Upper lobe of left lung (tissue), 6 donors: Measurements from ENCODE around the gene FOXP1. TPM values are rescaled to one million over a fixed set of nuclear protein-coding genes. Genes with fewer than 3 reads are reported as not detected.

Experiments
- ATAC-seq, 2 donors: fragments of 200-7000 bp; cut with Tn5 transposase; one replicate each; pipeline ENCODE4 v1.9.1; 2022; ENCODE audit warnings: mild to moderate bottlenecking in 2 of 2, moderate library complexity in 2 of 2; ENCODE audit not compliant: low FRiP score in 2 of 2
- DNase-seq, 2 donors: peaks; one replicate each; pipeline ENCODE4 v3.0.0-alpha.2; 2019 to 2020
- H3K27ac ChIP-seq, 4 donors: fragments of 200-600 bp; sonication (generic); one replicate each; pipeline ENCODE4 v1.5.1; 2016 to 2019
- H3K27me3 ChIP-seq, 4 donors: fragments of 200-600 bp; sonication (generic); one replicate each; pipeline ENCODE4 v1.5.1; 2017 to 2019
- H3K36me3 ChIP-seq, 4 donors: fragments of 200-600 bp; sonication (generic); one replicate each; pipeline ENCODE4 v1.5.1; 2016 to 2019
- H3K4me1 ChIP-seq, 4 donors: fragments of 200-600 bp; sonication (generic); one replicate each; pipeline ENCODE4 v1.5.1; 2018 to 2019
- H3K4me3 ChIP-seq, 4 donors: fragments of 200-600 bp; sonication (generic); one replicate each; pipeline ENCODE4 v1.5.1; 2017 to 2019; ENCODE audit warnings: mild to moderate bottlenecking in 2 of 4, moderate library complexity in 1 of 4
- H3K9me3 ChIP-seq, 4 donors: fragments of 200-600 bp; sonication (generic); one replicate each; pipeline ENCODE4 v1.5.1; 2018 to 2019
- EP300 ChIP-seq, 4 donors: sonication (generic); formaldehyde crosslinking; IDR thresholded peaks; one replicate each; pipeline ENCODE4 v1.5.1; 2017; ENCODE audit warnings: antibody characterized with exemption in 4 of 4, control low read depth in 2 of 4
- POLR2A ChIP-seq, 4 donors: fragments of 450-650 bp; IDR thresholded peaks; one replicate each; pipeline ENCODE4 v1.5.1; 2016 to 2017; ENCODE audit warnings: antibody characterized with exemption in 4 of 4, mild to moderate bottlenecking in 2 of 4
- POLR2AphosphoS5 ChIP-seq, 2 donors: sonication (generic); formaldehyde crosslinking; IDR thresholded peaks; one replicate each; pipeline ENCODE4 v1.5.1; 2017; ENCODE audit warnings: antibody characterized with exemption in 2 of 2
- WGBS, 2 donors: methylation state at CpG; one replicate each; pipeline ENCODE4 v1.1.5; 2017 to 2018; 5-methylcytosine and 5-hydroxymethylcytosine counted together
- total RNA-seq, 6 donors: library from RNA; depleted of rRNA in 4 of 6; stranded (reverse); fragments of >200 nt in 4 of 6; gene quantifications; one replicate each; pipeline versions ENCODE4 v1.1.0 to v1.2.1, GENCODE V29; 2016 to 2021
- TF ChIP-seq, protein P1 (sequence below), 6 experiments: fragments of 450-650 bp in 4 of 6; fragments of 200-600 bp in 2 of 6; sonication (generic) in 2 of 6; IDR thresholded peaks; one replicate each; pipeline ENCODE4 v1.5.1; 2016 to 2019; ENCODE audit warnings: antibody characterized with exemption in 6 of 6
- donor health status: DM: no; HTN: no; CAD: no; lungs with moderate emphysema.
- donor health status: DM: no; HTN: yes; CAD: no; lungs with severe emphysema.

The FOXP1 gene
- total RNA-seq, 6 donors from 2014 or later, result 103 to 248 (median 134) TPM

DNA sequence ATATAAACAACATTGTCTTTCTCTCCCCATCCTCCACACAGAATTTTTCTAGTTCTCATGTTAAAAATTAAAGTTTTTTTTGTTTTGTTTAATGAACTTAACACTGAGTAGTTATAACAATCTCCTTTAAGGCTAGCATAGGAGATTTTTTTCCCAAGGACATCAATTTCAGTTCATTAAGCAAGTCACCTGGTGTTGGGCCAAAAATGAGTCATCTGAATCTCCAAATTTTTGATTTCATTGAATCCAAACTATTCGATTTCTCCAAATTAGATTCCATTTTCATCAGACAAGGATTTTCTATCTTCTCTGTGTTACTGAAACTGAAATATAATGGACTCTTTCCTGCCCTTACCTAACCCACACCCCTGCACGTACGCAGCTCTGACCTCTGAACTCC is 639.6 kb downstream of the FOXP1 start:
- WGBS, 2 donors, result 86 to 88% methylated on average over 3 of the region's 3 CpGs
- no peak for DNase-seq
- no peaks in the 10 kb centered on the region for H3K36me3 ChIP-seq
- no peak for TF ChIP-seq EP300 (IDR thresholded peaks at IDR 0.05)
- no peak for TF ChIP-seq POLR2A (IDR thresholded peaks at IDR 0.05)
- TF ChIP-seq, protein P1, sequence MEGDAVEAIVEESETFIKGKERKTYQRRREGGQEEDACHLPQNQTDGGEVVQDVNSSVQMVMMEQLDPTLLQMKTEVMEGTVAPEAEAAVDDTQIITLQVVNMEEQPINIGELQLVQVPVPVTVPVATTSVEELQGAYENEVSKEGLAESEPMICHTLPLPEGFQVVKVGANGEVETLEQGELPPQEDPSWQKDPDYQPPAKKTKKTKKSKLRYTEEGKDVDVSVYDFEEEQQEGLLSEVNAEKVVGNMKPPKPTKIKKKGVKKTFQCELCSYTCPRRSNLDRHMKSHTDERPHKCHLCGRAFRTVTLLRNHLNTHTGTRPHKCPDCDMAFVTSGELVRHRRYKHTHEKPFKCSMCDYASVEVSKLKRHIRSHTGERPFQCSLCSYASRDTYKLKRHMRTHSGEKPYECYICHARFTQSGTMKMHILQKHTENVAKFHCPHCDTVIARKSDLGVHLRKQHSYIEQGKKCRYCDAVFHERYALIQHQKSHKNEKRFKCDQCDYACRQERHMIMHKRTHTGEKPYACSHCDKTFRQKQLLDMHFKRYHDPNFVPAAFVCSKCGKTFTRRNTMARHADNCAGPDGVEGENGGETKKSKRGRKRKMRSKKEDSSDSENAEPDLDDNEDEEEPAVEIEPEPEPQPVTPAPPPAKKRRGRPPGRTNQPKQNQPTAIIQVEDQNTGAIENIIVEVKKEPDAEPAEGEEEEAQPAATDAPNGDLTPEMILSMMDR (IDR thresholded peaks at IDR 0.05), result no peak
- no peak for TF ChIP-seq POLR2AphosphoS5 (IDR thresholded peaks at IDR 0.05)
- H3K4me1 ChIP-seq, result no peaks in the 10 kb centered on the region
- no peaks in the 10 kb centered on the region for H3K9me3 ChIP-seq
- no peak overlapping the region for H3K27ac ChIP-seq
- no peaks in the 10 kb centered on the region for H3K27me3 ChIP-seq
- no peak overlapping the region for H3K4me3 ChIP-seq
- ATAC-seq, result no peak

- H3K27ac ChIP-seq, result no peak overlapping the region
- H3K4me1 ChIP-seq, result no peaks in the 10 kb centered on the region
- ATAC-seq, result no peak
- H3K4me3 ChIP-seq, result no peak overlapping the region
- H3K27me3 ChIP-seq, result no peaks in the 10 kb centered on the region
- TF ChIP-seq, protein P1 (IDR thresholded peaks at IDR 0.05), result no peak
- TF ChIP-seq POLR2A (IDR thresholded peaks at IDR 0.05) (no peak), POLR2AphosphoS5 (IDR thresholded peaks at IDR 0.05) (no peak), EP300 (IDR thresholded peaks at IDR 0.05) (no peak)
- DNase-seq, result no peak
- no peaks in the 10 kb centered on the region for H3K36me3 ChIP-seq
- no peaks in the 10 kb centered on the region for H3K9me3 ChIP-seq
- WGBS, 2 donors, result 83 to 87% methylated on average over 7 of the region's 7 CpGs
These were observed 650.3 kb downstream of the FOXP1 start for GRCh38 chr3:70933105-70933810.

DNA sequence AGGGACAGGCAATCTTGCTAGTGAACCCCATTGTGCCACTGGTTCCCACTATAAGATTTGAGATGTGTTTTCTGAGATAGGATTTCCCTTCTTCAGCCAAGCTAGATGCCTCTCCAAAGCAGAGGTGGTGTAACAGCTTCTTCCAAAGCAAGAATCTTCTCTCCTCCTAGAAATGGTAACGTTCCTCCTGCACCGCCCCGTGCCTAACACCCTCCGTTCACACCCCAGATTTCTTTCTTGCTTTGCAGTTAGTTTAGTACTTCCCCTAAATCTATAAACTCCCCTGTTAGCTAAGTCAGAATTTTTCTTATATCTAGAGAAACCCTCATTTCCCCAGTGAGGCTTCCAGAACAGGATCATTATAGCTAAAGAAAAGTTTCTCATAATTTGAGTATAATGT is 653.5 kb downstream of the FOXP1 start:
- Histone ChIP-seq H3K36me3 (no peaks in the 10 kb centered on the region), H3K27ac (no peak overlapping the region), H3K4me1 (no peaks in the 10 kb centered on the region), H3K9me3 (no peaks in the 10 kb centered on the region), H3K27me3 (no peaks in the 10 kb centered on the region), H3K4me3 (no peak overlapping the region)
- no peak for DNase-seq
- TF ChIP-seq POLR2A (IDR thresholded peaks at IDR 0.05), result no peak
- TF ChIP-seq, protein P1 (IDR thresholded peaks at IDR 0.05), result no peak
- TF ChIP-seq POLR2AphosphoS5 (IDR thresholded peaks at IDR 0.05), result no peak
- TF ChIP-seq EP300 (IDR thresholded peaks at IDR 0.05), result no peak
- 94 to 98% methylated on average over 4 of the region's 4 CpGs for WGBS, 2 donors
- no peak for ATAC-seq

DNA sequence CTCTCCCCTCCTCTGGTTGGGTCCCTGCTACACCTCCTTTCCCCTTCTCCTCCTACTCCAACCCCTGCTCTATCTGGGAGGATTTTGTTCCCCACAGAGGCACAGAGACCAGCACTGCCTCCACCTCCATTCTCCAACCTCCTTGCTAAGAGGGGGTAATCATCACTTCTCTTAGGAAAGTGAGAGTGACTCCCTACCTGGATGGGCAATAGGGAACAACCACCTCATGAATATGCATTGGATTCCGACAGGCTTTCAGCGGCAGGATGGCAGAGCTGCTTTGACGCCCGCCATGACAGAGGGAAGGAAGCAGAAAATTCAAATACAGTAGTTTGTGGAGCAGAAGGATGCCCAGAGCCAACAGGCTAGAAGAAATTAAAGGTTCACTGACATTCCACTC is 656.3 kb downstream of the FOXP1 start:
- Histone ChIP-seq H3K27me3 (no peaks in the 10 kb centered on the region), H3K4me1 (no peaks in the 10 kb centered on the region), H3K9me3 (no peaks in the 10 kb centered on the region), H3K27ac (no peak overlapping the region), H3K36me3 (no peaks in the 10 kb centered on the region), H3K4me3 (no peak overlapping the region)
- no peak for TF ChIP-seq EP300 (IDR thresholded peaks at IDR 0.05)
- 96 to 98% methylated on average over 4 of the region's 4 CpGs for WGBS, 2 donors
- DNase-seq (no peak), ATAC-seq (no peak)

DNA sequence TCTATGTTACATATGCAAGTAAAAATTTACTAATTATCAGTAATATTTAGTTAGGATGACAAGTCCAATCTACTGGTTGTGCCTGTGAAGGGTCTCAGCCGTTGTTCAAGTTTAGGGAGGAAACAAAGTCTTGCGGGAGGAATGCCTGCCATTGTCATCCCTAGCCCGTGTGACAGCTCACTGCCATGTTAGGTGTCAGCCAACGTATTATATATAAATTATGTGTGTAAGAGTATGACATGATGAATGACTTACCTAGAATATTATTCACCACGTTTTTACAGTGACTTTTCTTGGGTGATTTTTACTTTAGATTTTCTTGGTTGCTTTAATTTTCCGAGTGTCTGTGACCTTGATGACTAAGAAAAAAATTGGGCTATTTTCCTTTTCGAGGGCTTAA is 656.7 kb downstream of the FOXP1 start:
- WGBS, 2 donors, result 78 to 82% methylated on average over 7 of the region's 7 CpGs
- no peak for TF ChIP-seq POLR2A (IDR thresholded peaks at IDR 0.05)
- no peak for TF ChIP-seq POLR2AphosphoS5 (IDR thresholded peaks at IDR 0.05)
- no peak for TF ChIP-seq EP300 (IDR thresholded peaks at IDR 0.05)
- TF ChIP-seq, protein P1 (IDR thresholded peaks at IDR 0.05), result no peak
- Histone ChIP-seq H3K9me3 (no peaks in the 10 kb centered on the region), H3K27me3 (no peaks in the 10 kb centered on the region), H3K36me3 (no peaks in the 10 kb centered on the region), H3K4me3 (no peak overlapping the region), H3K27ac (no peak overlapping the region), H3K4me1 (no peaks in the 10 kb centered on the region)
- no peak for DNase-seq
- ATAC-seq, result no peak
